Bronchial epithelial cell (primary cell): ENCODE results near the gene AMMECR1L. TPM values are rescaled to one million over a fixed set of nuclear protein-coding genes. Genes with fewer than 3 reads are reported as not detected.
"Not testable (repeated sequence)": the region's sequence is repeated elsewhere in the genome, so short reads cannot be mapped to it uniquely, and the experiment has no call there.

Source experiments
- DNase-seq: peaks from one replicate; pipeline ENCODE4 v3.0.0-alpha.2; 2010; ENCODE audit warnings: low read depth
- FAIRE-seq: peaks from 2 replicates; lab custom pipeline; 2011; peaks lifted over from hg19 to GRCh38; lab: Jason Lieb, UNC
- H3K27me3 ChIP-seq: 2 replicates; pipeline ENCODE4 v1.5.1; 2011; ENCODE audit warnings: low read length; ENCODE audit not compliant: control insufficient read depth, insufficient read depth
- H3K36me3 ChIP-seq: 2 replicates; pipeline ENCODE4 v1.5.1; 2011; ENCODE audit warnings: low read length; ENCODE audit not compliant: control insufficient read depth, insufficient read depth
- H3K4me3 ChIP-seq: 2 replicates; pipeline ENCODE4 v1.5.1; 2011; ENCODE audit warnings: mild to moderate bottlenecking, low read depth, low read length, control low read depth
- CTCF ChIP-seq: IDR thresholded peaks from 2 replicates; pipeline ENCODE4 v1.5.1; 2011; ENCODE audit warnings: mild to moderate bottlenecking, moderate library complexity, low read length, control low read depth, inconsistent platforms; ENCODE audit not compliant: insufficient read depth, severe bottlenecking
- total RNA-seq: library from RNA; depleted of rRNA; stranded (reverse); fragments of >200 nt; gene quantifications from 2 replicates; pipeline ENCODE4 v1.2.1, GENCODE V29; 2014

The AMMECR1L gene
- total RNA-seq, 1 donor from 2014 or later: 31.6 TPM

GRCh38 chr2:127901339-127902056 is 15.7 kb upstream of the AMMECR1L start:
- Histone ChIP-seq H3K36me3 (no peaks in the 10 kb centered on the region), H3K4me3 (no peak overlapping the region), H3K27me3 (no peaks in the 10 kb centered on the region)
- TF ChIP-seq CTCF: no peak
- no peak for FAIRE-seq
- no peak for DNase-seq

- H3K27me3 ChIP-seq: no peaks in the 10 kb centered on the region
- no peak for TF ChIP-seq CTCF
Observed at GRCh38 chr2:127897531-127898211, 11.9 kb upstream of the AMMECR1L start.

GRCh38 chr2:127893494-127893893 is 7.7 kb upstream of the AMMECR1L start:
- DNase-seq (no peak), FAIRE-seq (no peak)
- TF ChIP-seq CTCF: no peak
- Histone ChIP-seq H3K4me3 (no peak overlapping the region), H3K27me3 (no peaks in the 10 kb centered on the region), H3K36me3 (no peaks in the 10 kb centered on the region)

More at GRCh38 chr2:127897531-127898211, 11.9 kb upstream of the AMMECR1L start:
- H3K4me3 ChIP-seq: no peak overlapping the region
- DNase-seq: no peak
- no peak for FAIRE-seq
- H3K36me3 ChIP-seq: no peaks in the 10 kb centered on the region

- H3K4me3 ChIP-seq: no peak overlapping the region
- TF ChIP-seq CTCF: no peak
- no peak for DNase-seq
- H3K36me3 ChIP-seq: no peaks in the 10 kb centered on the region
- no peaks in the 10 kb centered on the region for H3K27me3 ChIP-seq
- no peak for FAIRE-seq
Observed at GRCh38 chr2:127893033-127893432, 7.3 kb upstream of the AMMECR1L start.

- TF ChIP-seq CTCF: no peak
- Histone ChIP-seq H3K36me3 (no peaks in the 10 kb centered on the region), H3K27me3 (no peaks in the 10 kb centered on the region), H3K4me3 (no peak overlapping the region)
- no peak for FAIRE-seq
- DNase-seq: no peak
Observed at GRCh38 chr2:127891811-127892210, 6.1 kb upstream of the AMMECR1L start.

GRCh38 chr2:127890756-127891155 is 5.0 kb upstream of the AMMECR1L start:
- H3K4me3 ChIP-seq, H3K36me3 ChIP-seq, DNase-seq, FAIRE-seq, H3K27me3 ChIP-seq: not testable (repeated sequence)
